SK-N-SH (cell line): Measurements from ENCODE around the gene HK3. TPM values are rescaled to one million over a fixed set of nuclear protein-coding genes. Genes with fewer than 3 reads are reported as not detected.

Experiments
- CTCF ChIA-PET: fragments of 300-600, 350-600 bp; formaldehyde crosslinking; extraction: SDS; loops from one replicate; lab custom pipeline; 2021; lab: Yijun Ruan, JAX
- POLR2A ChIA-PET: fragments of 350-600 bp; sonication (Branson Sonifier 250); formaldehyde crosslinking; extraction: SDS; loops from one replicate; lab custom pipeline; 2020; ENCODE audit warnings: antibody characterized with exemption, inconsistent platforms; lab: Yijun Ruan, JAX
- DNase-seq: peaks from one replicate; pipeline ENCODE4 v3.0.0; 2012
- H2AFZ ChIP-seq: fragments of 200-600 bp; sonication (generic); 2 replicates; pipeline ENCODE4 v1.8.1; 2016; ENCODE audit warnings: antibody characterized with exemption, mild to moderate bottlenecking, low read depth
- H3F3A ChIP-seq: fragments of 200-600 bp; sonication (generic); replicated peaks from 2 replicates; pipeline ENCODE3; 2016; ENCODE audit warnings: antibody characterized with exemption, mild to moderate bottlenecking; ENCODE audit not compliant: insufficient read depth
- H3K27ac ChIP-seq, 2 experiments: fragments of 200-500 bp in 1 of 2; fragments of 200-600 bp in 1 of 2; sonication (Bioruptor generic) in 1 of 2; sonication (generic), shearing (Covaris generic) in 1 of 2; 2 replicates each; pipeline versions ENCODE4 v1.5.1 to v1.6.1; 2014 to 2016; ENCODE audit warnings: low read depth in 2 of 2, inconsistent platforms in 1 of 2, low read length in 1 of 2, mild to moderate bottlenecking in 1 of 2, mixed read lengths in 1 of 2
- H3K27me3 ChIP-seq: fragments of 200-600 bp; sonication (generic), shearing (Covaris generic); 2 replicates; pipeline ENCODE4 v1.6.1; 2016; ENCODE audit warnings: mixed run types; ENCODE audit not compliant: insufficient read depth
- H3K36me3 ChIP-seq, 2 experiments: fragments of 200-500 bp in 1 of 2; fragments of 200-600 bp in 1 of 2; sonication (Bioruptor generic) in 1 of 2; sonication (generic) in 1 of 2; replicated peaks in 1 of 2; 2 replicates each; pipeline versions ENCODE3 to v1.5.1; 2014 to 2016; ENCODE audit warnings: low read length in 1 of 2, mild to moderate bottlenecking in 1 of 2; ENCODE audit not compliant: insufficient read depth in 2 of 2, control insufficient read depth in 1 of 2
- H3K4me1 ChIP-seq, 2 experiments: fragments of 200-500 bp in 1 of 2; fragments of 200-600 bp in 1 of 2; sonication (Bioruptor generic) in 1 of 2; sonication (generic), shearing (Covaris generic) in 1 of 2; 2 replicates each; pipeline versions ENCODE4 v1.5.1 to v1.6.1; 2014 to 2016; ENCODE audit warnings: low read depth in 1 of 2, low read length in 1 of 2, mixed run types in 1 of 2; ENCODE audit not compliant: insufficient read depth in 2 of 2, control insufficient read depth in 1 of 2
- H3K4me2 ChIP-seq: fragments of 200-600 bp; sonication (generic), shearing (Covaris generic); 2 replicates; pipeline ENCODE4 v1.6.1; 2017; ENCODE audit warnings: mixed run types
- H3K4me3 ChIP-seq, 2 experiments: fragments of 200-500 bp in 1 of 2; fragments of 200-600 bp in 1 of 2; sonication (Bioruptor generic) in 1 of 2; sonication (generic), shearing (Covaris generic) in 1 of 2; 2 replicates each; pipeline versions ENCODE4 v1.5.1 to v1.8.1; 2014 to 2016; ENCODE audit warnings: low read depth in 2 of 2, inconsistent platforms in 1 of 2, low read length in 1 of 2, mild to moderate bottlenecking in 1 of 2, mixed read lengths in 1 of 2, moderate library complexity in 1 of 2
- H3K79me2 ChIP-seq: fragments of 200-600 bp; sonication (generic); 2 replicates; pipeline ENCODE4 v1.8.1; 2017; ENCODE audit warnings: mild to moderate bottlenecking; ENCODE audit not compliant: insufficient read depth
- H3K9ac ChIP-seq: fragments of 200-600 bp; sonication (generic); 2 replicates; pipeline ENCODE4 v1.6.1; 2017; ENCODE audit warnings: mixed run types
- H3K9me2 ChIP-seq: fragments of 200-600 bp; sonication (generic); 2 replicates; pipeline ENCODE4 v1.6.1; 2017; ENCODE audit warnings: mixed run types
- H3K9me3 ChIP-seq: fragments of 200-600 bp; sonication (generic); 2 replicates; pipeline ENCODE4 v1.6.1; 2017; ENCODE audit warnings: mixed run types, mild to moderate bottlenecking, moderate library complexity
- H4K20me1 ChIP-seq: fragments of 200-600 bp; sonication (generic); 2 replicates; pipeline ENCODE4 v1.6.1; 2017; ENCODE audit warnings: mild to moderate bottlenecking, mixed run types; ENCODE audit not compliant: insufficient read depth
- FOSL2 ChIP-seq: IDR thresholded peaks from 2 replicates; pipeline ENCODE4 v1.4.0; 2012; ENCODE audit warnings: low read depth, mild to moderate bottlenecking, moderate library complexity, borderline replicate concordance
- IRF3 ChIP-seq: fragments of 150-350 bp; IDR thresholded peaks from 2 replicates; pipeline ENCODE4 v1.6.1; 2016; ENCODE audit warnings: mild to moderate bottlenecking, low read depth, low read length
- JUND ChIP-seq: IDR thresholded peaks from 2 replicates; pipeline ENCODE4 v1.4.0; 2012
- MAX ChIP-seq: IDR thresholded peaks from 2 replicates; pipeline ENCODE4 v1.4.0; 2012; ENCODE audit warnings: low read depth
- NFIC ChIP-seq: IDR thresholded peaks from 2 replicates; pipeline ENCODE4 v1.4.0; 2012; ENCODE audit warnings: borderline replicate concordance
- NRF1 ChIP-seq: IDR thresholded peaks from 2 replicates; pipeline ENCODE4 v1.6.1; 2012; ENCODE audit warnings: low read depth, mild to moderate bottlenecking, low read length
- PBX3 ChIP-seq: IDR thresholded peaks from 2 replicates; pipeline ENCODE4; 2012
- SMC3 ChIP-seq: IDR thresholded peaks from 2 replicates; pipeline ENCODE4 v1.6.1; 2012; ENCODE audit warnings: low read depth, low read length, improper control_type of control experiment
- TAF1 ChIP-seq: IDR thresholded peaks from 2 replicates; pipeline ENCODE4 v1.6.1; 2012; ENCODE audit warnings: low read depth, mild to moderate bottlenecking, low read length, moderate library complexity, borderline replicate concordance
- TEAD4 ChIP-seq: IDR thresholded peaks from 2 replicates; pipeline ENCODE4 v1.4.0; 2012; ENCODE audit warnings: mild to moderate bottlenecking, borderline replicate concordance; ENCODE audit not compliant: insufficient read depth
- USF1 ChIP-seq: IDR thresholded peaks from 2 replicates; pipeline ENCODE4 v1.4.0; 2012; ENCODE audit warnings: low read depth, borderline replicate concordance
- WGBS: methylation state at CpG from one replicate; pipeline ENCODE4 v1.1.6; 2017; ENCODE audit warnings: low lambda C conversion rate; 5-methylcytosine and 5-hydroxymethylcytosine counted together
- polyA plus RNA-seq, 3 experiments: library from polyadenylated mRNA; depleted of rRNA; stranded (reverse); fragments of >200 nt; gene quantifications; 2 replicates each; pipeline ENCODE4 v1.2.3, GENCODE V29; 2012
- TF ChIP-seq, protein P1 (sequence below): IDR thresholded peaks from 2 replicates; pipeline ENCODE4 v1.4.0; 2012; ENCODE audit warnings: low read depth, borderline replicate concordance

HK3 gene
- polyA plus RNA-seq, 1 of the 3 experiments (the other 2 are of a cell fraction), result 0.02 TPM

- Histone ChIP-seq H3K79me2 (peaks cover 8% of the 10 kb centered on the region; the same call in 1 of the 2 replicates), H3K36me3 (peaks cover 53 to 56% of the 10 kb centered on the region in 2 experiments), H3K9me2 (no peaks in the 10 kb centered on the region), H3K27me3 (no peaks in the 10 kb centered on the region), H3F3A (no peaks in the 10 kb centered on the region), H3K9me3 (no peaks in the 10 kb centered on the region), H3K4me2 (no peak overlapping the region), H4K20me1 (no peaks in the 10 kb centered on the region), H3K9ac (no peak overlapping the region), H3K4me1 (no peaks in the 10 kb centered on the region), H3K27ac (no peak overlapping the region), H2AFZ (no peak overlapping the region), H3K4me3 (no peak overlapping the region)
- ChIA-PET CTCF (interaction anchor here (1.1 to 1.2 kb wide), 2 partner anchors 20 to 278 kb away, joined by 5 read pairs; no protein-coding TSS in a partner anchor), POLR2A (no interaction called here)
- WGBS, result 86% methylated on average over 1 of the region's 1 CpG
- no peak for DNase-seq
- TF ChIP-seq USF1, result no peak
- no peak for TF ChIP-seq NRF1
- TF ChIP-seq JUND, result no peak
- TF ChIP-seq TEAD4, result no peak
- TF ChIP-seq NFIC, result no peak
- no peak for TF ChIP-seq FOSL2
- no peak for TF ChIP-seq PBX3
- no peak for TF ChIP-seq MAX
- TF ChIP-seq IRF3, result no peak
- no peak for TF ChIP-seq SMC3
- TF ChIP-seq, protein P1, sequence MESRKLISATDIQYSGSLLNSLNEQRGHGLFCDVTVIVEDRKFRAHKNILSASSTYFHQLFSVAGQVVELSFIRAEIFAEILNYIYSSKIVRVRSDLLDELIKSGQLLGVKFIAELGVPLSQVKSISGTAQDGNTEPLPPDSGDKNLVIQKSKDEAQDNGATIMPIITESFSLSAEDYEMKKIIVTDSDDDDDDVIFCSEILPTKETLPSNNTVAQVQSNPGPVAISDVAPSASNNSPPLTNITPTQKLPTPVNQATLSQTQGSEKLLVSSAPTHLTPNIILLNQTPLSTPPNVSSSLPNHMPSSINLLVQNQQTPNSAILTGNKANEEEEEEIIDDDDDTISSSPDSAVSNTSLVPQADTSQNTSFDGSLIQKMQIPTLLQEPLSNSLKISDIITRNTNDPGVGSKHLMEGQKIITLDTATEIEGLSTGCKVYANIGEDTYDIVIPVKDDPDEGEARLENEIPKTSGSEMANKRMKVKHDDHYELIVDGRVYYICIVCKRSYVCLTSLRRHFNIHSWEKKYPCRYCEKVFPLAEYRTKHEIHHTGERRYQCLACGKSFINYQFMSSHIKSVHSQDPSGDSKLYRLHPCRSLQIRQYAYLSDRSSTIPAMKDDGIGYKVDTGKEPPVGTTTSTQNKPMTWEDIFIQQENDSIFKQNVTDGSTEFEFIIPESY, result no peak
- no peak for TF ChIP-seq TAF1
These were observed 39.3 kb upstream of the HK3 start for GRCh38 chr5:176938472-176938871.
